Measurements from ENCODE around the gene CERK. TPM values are rescaled to one million over a fixed set of nuclear protein-coding genes. Genes with fewer than 3 reads are reported as not detected.

CERK gene
- total and polyA plus RNA-seq, 7 donors = 23.9 to 45.5 (median 28.2) TPM

DNA sequence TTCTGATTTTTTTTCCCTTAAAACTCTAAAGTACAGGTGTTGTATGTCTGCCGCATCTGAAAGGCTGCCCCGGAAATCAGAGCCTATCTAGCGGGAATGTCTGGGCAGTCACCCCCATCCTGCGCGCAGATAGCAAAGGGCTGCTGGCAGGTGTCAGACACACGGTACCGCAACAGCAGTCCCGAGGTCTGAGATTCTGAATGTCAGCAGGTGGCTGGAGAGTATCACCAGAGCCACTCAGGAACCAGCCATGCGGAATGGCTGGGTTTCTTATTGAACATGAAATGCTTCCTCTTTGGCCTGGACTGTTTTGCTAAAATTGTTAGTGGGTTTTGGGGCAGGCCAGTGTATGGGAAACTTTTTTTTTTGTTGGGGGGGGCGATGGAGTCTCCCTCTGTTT is 53.3 kb downstream of the CERK start:
- H3K4me1 ChIP-seq = peaks cover 0 to 13% (median 3%) of the 10 kb centered on the region in 4 donors
- H3K36me3 ChIP-seq = peaks cover 0 to 41% (median 8%) of the 10 kb centered on the region in 4 donors
- DNase-seq = no peak
- 24 to 48% methylated on average over 10 of the region's 10 CpGs for WGBS, 2 donors
- H3K4me3 ChIP-seq = no peak overlapping the region
- intact Hi-C loops (cut with DNase I) = no loop called here
- TF ChIP-seq, protein P1, sequence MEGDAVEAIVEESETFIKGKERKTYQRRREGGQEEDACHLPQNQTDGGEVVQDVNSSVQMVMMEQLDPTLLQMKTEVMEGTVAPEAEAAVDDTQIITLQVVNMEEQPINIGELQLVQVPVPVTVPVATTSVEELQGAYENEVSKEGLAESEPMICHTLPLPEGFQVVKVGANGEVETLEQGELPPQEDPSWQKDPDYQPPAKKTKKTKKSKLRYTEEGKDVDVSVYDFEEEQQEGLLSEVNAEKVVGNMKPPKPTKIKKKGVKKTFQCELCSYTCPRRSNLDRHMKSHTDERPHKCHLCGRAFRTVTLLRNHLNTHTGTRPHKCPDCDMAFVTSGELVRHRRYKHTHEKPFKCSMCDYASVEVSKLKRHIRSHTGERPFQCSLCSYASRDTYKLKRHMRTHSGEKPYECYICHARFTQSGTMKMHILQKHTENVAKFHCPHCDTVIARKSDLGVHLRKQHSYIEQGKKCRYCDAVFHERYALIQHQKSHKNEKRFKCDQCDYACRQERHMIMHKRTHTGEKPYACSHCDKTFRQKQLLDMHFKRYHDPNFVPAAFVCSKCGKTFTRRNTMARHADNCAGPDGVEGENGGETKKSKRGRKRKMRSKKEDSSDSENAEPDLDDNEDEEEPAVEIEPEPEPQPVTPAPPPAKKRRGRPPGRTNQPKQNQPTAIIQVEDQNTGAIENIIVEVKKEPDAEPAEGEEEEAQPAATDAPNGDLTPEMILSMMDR (IDR thresholded peaks at IDR 0.05) = no peak
- no peak for TF ChIP-seq POLR2A (IDR thresholded peaks at IDR 0.05)
- TF ChIP-seq POLR2AphosphoS5 (IDR thresholded peaks at IDR 0.05) = no peak
- no peak for TF ChIP-seq EP300 (IDR thresholded peaks at IDR 0.05)
- H3K27ac ChIP-seq = peak overlapping the region in 3 of 4 donors; percentile 4 to 49 (median 12)
- H3K9me3 ChIP-seq = no peaks in the 10 kb centered on the region
- H3K27me3 ChIP-seq = no peaks in the 10 kb centered on the region

DNA sequence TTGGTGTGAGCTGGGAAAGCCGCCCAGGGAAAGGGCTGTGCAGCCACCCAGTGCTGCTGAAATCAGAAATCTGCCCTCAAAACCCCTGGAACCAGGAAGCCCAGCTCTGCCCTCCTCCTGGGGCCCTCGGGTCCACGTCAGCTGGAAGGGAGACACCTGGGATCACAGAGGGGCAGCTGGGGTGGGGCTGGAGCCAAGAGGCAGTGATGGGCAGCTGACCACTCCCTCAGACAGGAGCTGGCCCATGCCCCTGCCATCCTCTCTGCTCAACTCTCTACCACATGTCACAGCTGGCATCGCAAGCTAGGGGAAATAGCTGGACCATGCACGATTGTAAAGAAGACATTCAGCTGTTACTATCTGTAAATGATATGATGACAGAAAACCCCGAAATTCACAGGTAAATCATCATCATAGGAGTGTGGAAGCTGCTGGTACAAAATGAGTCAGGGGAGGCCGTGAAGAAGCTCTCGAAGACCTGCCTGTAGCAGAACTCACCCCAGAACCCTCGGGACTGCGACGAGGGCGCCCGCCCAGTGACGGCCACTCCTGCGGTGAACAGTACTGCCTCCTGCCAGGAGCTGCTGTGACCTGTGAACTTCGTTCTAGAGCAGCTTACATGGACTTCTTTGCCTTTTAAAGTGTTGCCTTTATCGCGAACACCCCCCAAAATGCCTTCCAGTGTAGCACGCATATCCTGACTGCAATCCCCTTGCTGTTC is 55.9 kb downstream of the CERK start:
- H3K36me3 ChIP-seq = peaks cover 0 to 26% (median 0%) of the 10 kb centered on the region in 4 donors
- H3K4me3 ChIP-seq = no peak overlapping the region
- intact Hi-C loops (cut with DNase I) = no loop called here
- H3K4me1 ChIP-seq = peaks cover 0 to 20% (median 3%) of the 10 kb centered on the region in 4 donors
- H3K27ac ChIP-seq = no peak overlapping the region
- H3K9me3 ChIP-seq = no peaks in the 10 kb centered on the region
- TF ChIP-seq POLR2AphosphoS5 (IDR thresholded peaks at IDR 0.05) (no peak), EP300 (IDR thresholded peaks at IDR 0.05) (no peak), POLR2A (IDR thresholded peaks at IDR 0.05) (no peak)
- TF ChIP-seq, protein P1 (IDR thresholded peaks at IDR 0.05) = no peak
- no peak for DNase-seq
- WGBS, 2 donors = 93 to 94% methylated on average over 19 of the region's 19 CpGs
- no peaks in the 10 kb centered on the region for H3K27me3 ChIP-seq

DNA sequence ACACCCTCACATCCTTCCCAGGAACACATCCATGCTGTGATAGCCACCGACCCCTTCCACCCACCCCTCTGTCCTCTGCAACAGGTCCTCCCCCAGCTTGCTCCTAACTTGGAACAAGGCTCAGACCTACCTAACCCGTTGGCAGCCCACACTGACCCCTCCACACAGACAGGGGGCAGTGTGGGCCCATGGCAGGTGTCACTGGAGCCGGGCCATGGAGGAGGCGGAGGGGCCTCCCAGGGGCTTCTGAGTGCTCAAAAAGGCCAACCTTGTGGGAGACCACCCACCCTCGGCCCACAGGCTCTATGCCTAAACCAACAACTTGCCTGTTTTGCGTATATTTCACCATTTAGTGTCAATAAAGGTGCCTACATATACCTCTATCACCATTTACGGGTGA is 57.0 kb downstream of the CERK start:
- H3K36me3 ChIP-seq = peaks cover 0 to 15% (median 0%) of the 10 kb centered on the region in 4 donors
- TF ChIP-seq EP300 (IDR thresholded peaks at IDR 0.05) = no peak
- TF ChIP-seq POLR2AphosphoS5 (IDR thresholded peaks at IDR 0.05) = no peak
- TF ChIP-seq, protein P1 (IDR thresholded peaks at IDR 0.05) = peak in 1 of 4 experiments; percentile 16
- no peak for TF ChIP-seq POLR2A (IDR thresholded peaks at IDR 0.05)
- WGBS, 2 donors = 82 to 84% methylated on average over 7 of the region's 7 CpGs
- H3K4me1 ChIP-seq = peaks cover 0 to 12% (median under 1%) of the 10 kb centered on the region in 4 donors
- H3K27me3 ChIP-seq = no peaks in the 10 kb centered on the region
- no peak overlapping the region for H3K4me3 ChIP-seq
- no peak overlapping the region for H3K27ac ChIP-seq
- H3K9me3 ChIP-seq = no peaks in the 10 kb centered on the region
- intact Hi-C loops (cut with DNase I) = no loop called here
- no peak for DNase-seq

DNA sequence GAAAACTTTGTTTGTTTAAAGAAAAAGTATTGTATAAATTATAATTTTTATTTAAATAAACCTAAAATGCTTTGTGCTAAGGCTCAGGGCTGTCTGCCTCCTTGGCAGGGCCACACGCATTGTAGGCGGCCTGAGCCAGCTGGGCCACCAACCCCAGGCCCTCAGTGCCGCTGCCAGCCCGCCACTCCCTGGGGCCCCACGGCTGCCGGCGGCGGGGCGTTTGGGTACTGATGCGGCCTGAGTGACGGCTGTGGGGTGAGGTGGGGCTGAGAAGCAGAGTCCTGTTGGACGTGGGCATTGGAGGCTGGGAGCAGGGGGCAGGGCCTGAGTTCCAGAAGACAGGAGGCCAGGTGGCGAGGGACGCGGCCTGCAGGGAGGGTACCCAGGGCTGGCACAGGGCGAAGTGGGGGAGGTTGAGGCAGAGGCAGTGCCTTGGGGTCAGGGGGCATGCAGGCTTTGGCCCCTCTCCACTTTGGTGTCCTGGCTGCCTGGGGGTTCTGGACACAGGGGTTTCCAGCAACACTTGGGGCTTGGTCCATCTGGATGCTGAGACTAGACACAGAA is 58.3 kb downstream of the CERK start:
- H3K27ac ChIP-seq = peak overlapping the region in 1 of 4 donors; percentile 50

More for the DNA sequence above, 58.3 kb downstream of the CERK start:
- intact Hi-C loops (cut with DNase I) = no loop called here
- Histone ChIP-seq H3K9me3 (no peaks in the 10 kb centered on the region), H3K4me3 (no peak overlapping the region), H3K27me3 (no peaks in the 10 kb centered on the region), H3K4me1 (peaks cover 0 to 12% (median 0%) of the 10 kb centered on the region in 4 donors), H3K36me3 (peaks cover 0 to 21% (median 0%) of the 10 kb centered on the region in 4 donors)
- no peak for DNase-seq
- TF ChIP-seq POLR2A (IDR thresholded peaks at IDR 0.05) = no peak
- no peak for TF ChIP-seq POLR2AphosphoS5 (IDR thresholded peaks at IDR 0.05)
- TF ChIP-seq, protein P1 (IDR thresholded peaks at IDR 0.05) = no peak
- no peak for TF ChIP-seq EP300 (IDR thresholded peaks at IDR 0.05)
- 83 to 86% methylated on average over 16 of the region's 16 CpGs for WGBS, 2 donors
